A549 (cell line): ENCODE results near the gene CNKSR2.

Experiments used
- ATOH8 ChIP-seq: fragments of 250-450 bp; sonication (Bioruptor Pico); IDR thresholded peaks from 2 replicates; pipeline ENCODE4 v1.5.0; 2020; ENCODE audit warnings: low read depth, mild to moderate bottlenecking, moderate library complexity
- CTCF ChIP-seq: fragments of >200 bp; sonication (Bioruptor Twin); formaldehyde crosslinking; IDR thresholded peaks from 3 replicates; pipeline ENCODE4 v1.5.1; 2016
- JUN ChIP-seq, 2 experiments: fragments of >200 bp; sonication (Bioruptor Twin); formaldehyde crosslinking; IDR thresholded peaks; 2 replicates in 1 of 2; 3 replicates in 1 of 2; pipeline ENCODE4 v1.6.1; 2016 to 2017
- NPAS2 ChIP-seq: fragments of 250-450 bp; sonication (Bioruptor Pico); IDR thresholded peaks from 2 replicates; pipeline ENCODE4 v1.8.0; 2022; ENCODE audit warnings: mild to moderate bottlenecking, moderate library complexity, borderline replicate concordance
- POLR2A ChIP-seq: IDR thresholded peaks from 2 replicates; pipeline ENCODE4 v1.6.1; 2012; ENCODE audit warnings: mild to moderate bottlenecking, low read length
- POLR2AphosphoS2 ChIP-seq: conservative IDR thresholded peaks from 2 replicates; pipeline ENCODE4 v1.6.1; 2012; ENCODE audit warnings: low read length, improper control_type of control experiment, inconsistent platforms
- SREBF2 ChIP-seq: fragments of 450-650 bp; IDR thresholded peaks from 2 replicates; pipeline ENCODE4 v1.6.1; 2014; ENCODE audit warnings: mild to moderate bottlenecking, moderate library complexity
- USF2 ChIP-seq: fragments of 450-650 bp; IDR thresholded peaks from 2 replicates; pipeline ENCODE4 v1.6.1; 2014; ENCODE audit warnings: antibody characterized with exemption
- ZFP36 ChIP-seq: fragments of 450-650 bp; IDR thresholded peaks from 2 replicates; pipeline ENCODE4 v1.6.1; 2014; ENCODE audit warnings: borderline replicate concordance; ENCODE audit not compliant: partially characterized antibody

GRCh38 chrX:21662761-21663160, 288.5 kb downstream of the CNKSR2 start:
- TF ChIP-seq SREBF2 (no peak), CTCF (no peak), POLR2A (no peak), ZFP36 (no peak), ATOH8 (CRISPR knock-in tag) (no peak), JUN (IDR thresholded peaks at IDR 0.05) (no peak), POLR2AphosphoS2 (no peak), NPAS2 (CRISPR knock-in tag) (no peak), USF2 (no peak)
